GM19351 (cell line): ENCODE results near the gene MARK4.
"Not testable (repeated sequence)": the region's sequence is repeated elsewhere in the genome, so short reads cannot be mapped to it uniquely, and the experiment has no call there.

ENCODE experiments used
- ATAC-seq: cut with Tn5 transposase; IDR thresholded peaks from one replicate; pipeline ENCODE4 v1.9.1; 2021; ENCODE audit warnings: mild to moderate bottlenecking, moderate library complexity; ENCODE audit not compliant: unreplicated experiment

MARK4 gene

DNA sequence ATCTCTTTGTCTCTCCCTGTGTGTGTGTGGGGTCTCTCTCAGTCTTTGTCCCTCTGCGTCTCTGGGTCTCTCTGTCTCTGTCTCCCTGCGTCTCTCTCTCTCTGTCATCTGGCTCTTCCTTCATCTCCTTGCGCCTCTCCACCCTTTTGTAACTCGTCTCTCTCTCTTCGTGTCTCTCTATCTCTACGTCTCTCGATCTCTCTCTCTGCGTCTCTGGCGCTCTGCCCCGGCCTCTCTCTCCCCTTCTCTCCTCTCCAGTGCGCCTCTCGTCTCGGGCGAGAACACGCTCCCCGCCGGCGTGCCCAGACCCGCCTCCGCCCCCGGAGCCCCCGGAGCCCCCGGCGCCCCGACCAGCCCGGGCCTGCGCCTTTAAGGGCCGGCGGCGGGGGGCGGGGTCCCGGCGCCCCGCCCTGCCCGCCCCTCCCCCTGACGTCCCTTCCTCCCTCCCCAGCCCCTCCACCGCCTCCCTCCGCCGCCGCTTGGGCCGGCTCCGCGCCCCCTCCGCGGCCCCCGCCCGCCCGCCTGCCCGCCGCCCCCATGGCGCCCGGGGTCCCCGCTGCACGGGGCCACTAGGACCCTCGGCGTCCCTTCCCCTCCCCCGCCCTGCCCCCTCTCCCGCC, at the start of gene MARK4:
TSS of gene MARK4 (plus strand) at position 440 of the 620 bp plus-strand sequence. CDS start 318 bp downstream, outside the sequence.
- no peak for ATAC-seq

DNA sequence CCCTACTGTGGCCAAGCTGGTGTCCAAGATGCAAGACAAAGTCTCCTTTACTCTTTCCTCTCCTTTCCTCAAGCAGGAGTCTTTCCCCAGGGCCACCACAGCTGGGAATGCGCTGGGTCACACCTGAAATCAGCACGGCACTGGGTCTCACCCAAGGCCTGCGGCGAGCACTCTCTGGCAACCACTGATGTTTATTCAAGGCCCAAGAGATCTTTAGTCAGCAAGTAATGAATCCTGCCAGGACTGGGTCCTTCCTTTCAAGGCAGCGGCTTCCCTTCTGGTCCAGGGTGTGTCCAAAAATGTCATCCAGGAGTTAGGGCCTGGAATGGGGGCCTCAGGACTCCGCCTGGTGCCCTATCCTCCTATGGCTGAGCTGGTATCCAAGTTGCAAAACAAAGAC, 48.4 kb upstream of the MARK4 start:
- no peak for ATAC-seq

DNA sequence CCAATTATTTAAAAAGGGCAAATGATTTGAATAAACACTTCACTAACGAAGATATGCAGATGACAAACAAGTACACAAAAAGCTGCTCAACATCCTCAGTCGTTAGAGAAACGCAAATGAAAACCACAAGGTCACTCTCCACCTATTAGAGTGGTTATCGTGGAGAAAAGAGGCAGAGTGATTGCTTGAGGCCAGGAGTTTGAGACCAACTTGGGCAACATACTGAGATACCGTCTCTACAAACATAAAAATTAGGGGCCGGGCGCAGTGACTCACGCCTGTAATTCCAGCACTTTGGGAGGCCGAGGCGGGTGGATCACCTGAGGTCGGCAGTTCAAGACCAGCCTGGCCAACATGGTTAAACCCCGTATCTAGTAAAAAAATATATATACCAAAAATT, 45.3 kb upstream of the MARK4 start:
- ATAC-seq, result no peak

GRCh38 chr19:45206328-45206727, 44.7 kb upstream of the MARK4 start:
- ATAC-seq, result no peak

- no peak for ATAC-seq
Observed at GRCh38 chr19:45211751-45212381, 39.2 kb upstream of the MARK4 start.

GRCh38 chr19:45213031-45213430, 38.0 kb upstream of the MARK4 start:
- no peak for ATAC-seq

DNA sequence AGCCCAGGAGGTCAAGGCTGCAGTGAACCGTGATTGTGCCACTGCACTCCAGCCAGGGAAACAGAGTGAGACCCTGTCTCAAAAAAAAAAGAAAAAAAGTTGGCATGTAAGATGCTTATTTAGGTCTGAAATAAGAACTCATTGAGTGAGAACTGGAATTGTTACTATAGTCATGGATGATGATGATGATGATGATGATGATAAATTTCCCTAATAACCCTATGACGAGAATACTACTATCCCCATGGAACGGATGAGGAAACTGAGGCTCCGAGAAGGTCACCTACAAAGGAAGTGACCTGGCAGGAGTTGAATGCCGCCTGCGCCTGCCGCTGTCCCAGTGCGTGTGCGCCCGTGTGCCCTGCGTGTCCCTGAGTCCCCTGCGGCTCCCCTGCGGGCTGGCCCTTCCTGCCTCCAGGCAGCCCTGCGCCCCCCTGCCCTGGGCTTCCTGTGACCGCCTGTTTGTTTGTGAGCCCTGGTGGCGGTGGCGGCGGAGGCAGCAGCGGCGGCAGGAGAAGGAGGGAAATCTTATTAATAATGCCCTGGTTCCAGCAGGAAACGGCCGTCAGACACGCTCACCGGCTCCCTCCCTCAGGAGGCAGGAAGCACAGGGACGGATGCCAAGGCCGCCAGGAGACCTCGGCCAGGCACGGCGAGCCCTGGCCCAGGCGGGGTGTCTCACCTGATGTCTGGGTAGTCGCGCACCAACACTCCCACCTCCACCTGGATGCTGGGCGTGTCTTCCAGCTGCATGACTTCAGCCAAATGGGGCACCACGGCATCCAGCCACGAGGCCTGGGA, 35.5 kb upstream of the MARK4 start:
- no peak for ATAC-seq

DNA sequence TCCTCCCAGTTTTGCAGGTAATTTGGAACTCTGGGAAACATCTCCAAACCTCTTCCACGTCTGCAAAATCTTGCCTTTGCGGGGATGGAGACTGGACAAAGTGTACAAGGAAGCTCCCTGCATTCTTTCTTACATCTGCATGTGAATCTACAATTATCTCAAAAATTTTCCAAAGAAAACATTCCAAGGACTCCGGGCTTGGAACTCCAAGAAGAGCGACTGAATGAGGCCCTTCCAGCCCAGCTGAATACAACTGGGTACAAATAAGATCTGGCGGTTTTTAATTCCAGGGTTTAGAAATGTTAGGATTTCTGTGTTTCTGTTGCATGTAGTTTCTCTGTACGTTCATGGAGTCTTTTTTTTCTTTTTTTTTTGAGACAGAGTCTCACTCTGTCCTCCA, 34.4 kb upstream of the MARK4 start:
- no peak for ATAC-seq

DNA sequence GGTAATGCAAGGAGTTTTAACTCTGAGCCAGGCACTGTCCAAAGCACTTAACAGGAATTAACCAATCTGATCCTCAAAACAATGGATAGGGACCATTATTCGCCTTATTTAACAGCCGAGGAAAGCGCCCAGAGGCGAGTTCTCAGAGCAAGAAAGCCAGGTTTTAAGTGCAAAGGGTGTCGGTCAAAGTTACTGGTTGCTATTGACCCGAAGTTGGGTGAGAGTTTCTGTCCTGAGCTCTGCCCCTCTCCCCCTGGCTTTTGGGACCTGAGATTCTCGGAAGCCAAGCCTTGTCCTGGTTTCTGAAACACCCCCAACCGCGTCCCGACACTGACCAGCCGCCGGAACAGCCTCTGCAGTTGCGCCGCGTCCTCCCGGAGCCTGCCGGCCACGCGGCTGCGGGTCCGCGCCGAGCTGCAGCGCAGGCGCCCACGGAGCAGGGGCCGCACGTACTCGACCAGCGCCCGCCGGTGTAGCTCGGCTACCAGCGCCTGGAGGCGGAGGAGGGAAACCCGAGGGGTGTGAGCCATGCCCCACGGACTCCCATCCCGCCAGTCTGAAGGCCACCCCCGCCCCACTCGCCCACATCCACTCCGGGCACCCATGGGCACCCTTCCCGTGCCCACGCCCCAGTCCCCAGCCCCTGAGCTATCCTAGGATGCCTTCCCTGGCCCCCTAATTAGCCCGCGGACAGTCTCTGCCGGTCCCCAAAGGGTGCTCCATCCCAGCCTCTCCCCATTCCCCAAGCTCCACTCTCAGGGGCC, 33.7 kb upstream of the MARK4 start:
- ATAC-seq, result no peak

GRCh38 chr19:45217957-45218334, 33.1 kb upstream of the MARK4 start:
- ATAC-seq, result no peak

- no peak for ATAC-seq
Observed at GRCh38 chr19:45218426-45218825, 32.6 kb upstream of the MARK4 start.

DNA sequence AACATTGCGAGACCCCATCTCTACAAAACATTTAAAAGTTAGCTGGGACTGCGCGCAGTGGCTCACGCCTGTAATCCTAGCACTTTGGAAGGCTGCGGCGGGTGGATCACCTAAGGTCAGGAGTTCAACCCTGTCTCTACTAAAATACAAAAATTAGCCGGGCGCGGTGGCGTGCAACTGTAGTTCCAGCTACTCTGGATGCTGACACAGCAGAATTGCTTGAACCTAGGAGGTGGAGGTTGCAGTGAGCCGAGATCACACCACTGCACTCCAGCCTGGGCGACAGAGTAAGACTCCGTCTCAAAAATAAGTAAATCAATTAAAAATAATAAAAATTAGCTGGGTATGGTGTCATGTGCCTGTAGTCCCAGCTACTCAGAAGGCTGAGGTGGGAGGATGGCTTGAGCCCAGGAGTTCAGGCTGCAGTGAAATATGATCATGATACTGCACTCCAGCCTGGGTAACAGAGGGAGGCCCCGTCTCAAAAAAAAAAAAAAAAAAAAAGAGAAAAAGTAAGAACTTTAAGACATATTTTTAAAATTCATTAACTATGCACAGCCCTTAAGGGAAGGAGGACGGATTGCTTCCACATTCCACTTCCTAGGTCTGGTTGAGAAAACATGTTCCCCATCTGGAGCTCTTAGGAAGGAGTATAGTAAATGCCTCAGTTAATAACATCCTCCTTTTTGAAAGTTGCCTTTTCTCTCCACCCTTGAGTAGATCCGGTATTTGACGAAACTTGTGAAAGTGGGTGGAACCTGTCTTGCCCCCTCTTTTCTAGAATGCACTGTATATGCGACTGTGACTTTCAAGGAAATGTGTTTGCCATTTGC, 31.9 kb upstream of the MARK4 start:
- no peak for ATAC-seq

GRCh38 chr19:45222724-45223123, 28.3 kb upstream of the MARK4 start:
- ATAC-seq, result no peak

- no peak for ATAC-seq
Observed at GRCh38 chr19:45223879-45224278, 27.2 kb upstream of the MARK4 start.

- no peak for ATAC-seq
Observed at GRCh38 chr19:45224645-45225044, 26.4 kb upstream of the MARK4 start.

DNA sequence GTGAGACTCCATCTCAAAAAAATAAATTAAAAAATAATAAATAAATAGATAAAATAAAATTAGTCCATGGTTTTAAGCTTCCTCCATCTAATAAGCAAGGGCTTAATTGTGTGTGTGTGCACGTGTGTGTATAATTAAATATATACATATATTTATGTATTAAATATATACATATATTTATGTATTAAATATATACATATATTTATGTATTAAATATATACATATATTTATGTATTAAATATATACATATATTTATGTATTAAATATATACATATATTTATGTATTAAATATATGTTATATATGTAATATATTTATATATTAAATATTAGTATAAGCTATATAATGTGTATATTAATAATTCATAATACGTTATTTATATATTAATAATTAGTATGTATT, 22.0 kb upstream of the MARK4 start:
- not testable (repeated sequence) for ATAC-seq

DNA sequence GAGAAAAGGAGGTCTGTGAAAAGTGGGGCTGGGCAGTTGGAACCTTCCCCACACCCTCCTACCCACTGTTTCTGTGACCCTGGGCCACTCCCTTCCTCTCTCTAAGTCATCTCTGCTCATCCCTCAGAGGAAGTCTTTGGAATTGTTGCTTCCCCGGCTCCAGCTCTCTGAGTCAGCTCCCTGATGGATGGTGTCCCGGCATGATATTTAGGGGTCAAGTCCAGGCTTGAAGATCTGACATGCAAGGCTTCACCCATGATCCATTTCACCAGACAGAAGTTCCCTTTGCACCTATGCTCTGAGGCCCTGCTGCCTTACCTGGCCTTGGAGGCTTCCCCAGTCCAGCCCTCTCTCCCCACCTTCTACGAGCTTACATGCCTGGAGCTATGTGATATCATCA, 19.2 kb upstream of the MARK4 start:
- no peak for ATAC-seq

GRCh38 chr19:45234089-45234869, 16.8 kb upstream of the MARK4 start:
- no peak for ATAC-seq

DNA sequence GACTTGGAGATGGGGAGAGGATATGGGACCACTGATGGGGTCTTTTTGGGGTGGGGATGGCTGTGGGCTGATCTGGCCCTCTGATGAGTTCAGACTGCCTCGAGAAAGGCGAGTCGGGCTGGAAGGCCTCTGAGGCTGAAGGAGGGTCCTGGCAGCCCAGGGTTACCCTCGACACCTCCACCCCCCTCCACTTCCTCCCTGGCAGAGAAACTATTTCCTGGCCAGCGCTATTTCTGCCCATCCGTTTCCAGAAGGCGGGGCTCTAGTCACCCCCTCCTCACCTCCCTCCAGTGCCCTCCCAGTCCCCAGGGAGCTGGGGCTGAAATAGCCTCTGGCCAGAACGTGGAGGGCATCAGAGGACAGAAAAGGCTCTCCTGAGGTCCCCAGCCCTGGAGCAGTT, 15.6 kb upstream of the MARK4 start:
- ATAC-seq, result no peak

DNA sequence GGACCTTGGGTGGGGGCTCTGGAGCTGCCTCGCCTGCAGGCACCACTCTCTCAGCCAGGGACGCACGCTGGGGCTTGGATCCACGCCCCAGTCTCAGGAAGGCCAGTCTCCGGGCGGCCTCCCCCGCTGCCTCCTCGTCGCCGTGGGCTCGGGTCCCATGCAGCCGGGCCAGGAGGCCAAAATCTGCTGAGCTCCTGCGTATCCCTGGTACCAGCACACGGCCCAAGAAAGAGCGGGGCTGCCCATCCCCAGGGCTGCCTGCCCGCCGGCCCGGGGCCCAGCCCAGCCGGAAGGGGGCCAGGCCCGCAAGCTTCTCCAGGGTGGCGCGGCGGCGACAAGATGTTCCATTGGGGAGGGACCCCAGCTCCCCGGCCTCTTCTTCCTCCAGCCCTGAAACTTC, 12.5 kb upstream of the MARK4 start:
- no peak for ATAC-seq
